NCI-H82 (cell line): ENCODE measurements around the gene GGACT.
"Not testable (repeated sequence)": the region's sequence is repeated elsewhere in the genome, so short reads cannot be mapped to it uniquely, and the experiment has no call there.

Experiments
- DNase-seq: peaks from one replicate; lab custom pipeline; 2025; lab: John Stamatoyannopoulos, UW

GGACT gene

GRCh38 chr13:100588331-100589177, at the start of gene GGACT:
Gene GGACT, minus strand, starts transcription at chr13:100588789. Its CDS starts 56,198 bp downstream, at chr13:100532591.
- peak; percentile 83 for DNase-seq

GRCh38 chr13:100637796-100638195, 49.2 kb upstream of the GGACT start:
- no peak for DNase-seq

- no peak for DNase-seq
Observed at GRCh38 chr13:100637380-100637779, 48.8 kb upstream of the GGACT start.

- DNase-seq: no peak
Observed at GRCh38 chr13:100636441-100636840, 47.9 kb upstream of the GGACT start.

GRCh38 chr13:100636004-100636403, 47.4 kb upstream of the GGACT start:
- DNase-seq: no peak

- DNase-seq: no peak
Observed at GRCh38 chr13:100634696-100635095, 46.1 kb upstream of the GGACT start.

GRCh38 chr13:100633461-100633860, 44.9 kb upstream of the GGACT start:
- no peak for DNase-seq

GRCh38 chr13:100630555-100630954, 42.0 kb upstream of the GGACT start:
- no peak for DNase-seq

- no peak for DNase-seq
Observed at GRCh38 chr13:100627120-100627519, 38.5 kb upstream of the GGACT start.

- no peak for DNase-seq
Observed at GRCh38 chr13:100625447-100625846, 36.9 kb upstream of the GGACT start.

GRCh38 chr13:100620792-100621191, 32.2 kb upstream of the GGACT start:
- DNase-seq: peak; percentile 81

GRCh38 chr13:100619940-100620339, 31.4 kb upstream of the GGACT start:
- no peak for DNase-seq

GRCh38 chr13:100618897-100619296, 30.3 kb upstream of the GGACT start:
- not testable (repeated sequence) for DNase-seq

- DNase-seq: no peak
Observed at GRCh38 chr13:100613031-100613430, 24.4 kb upstream of the GGACT start.

GRCh38 chr13:100611678-100612492, 23.3 kb upstream of the GGACT start:
- DNase-seq: no peak

- peak; percentile 84 for DNase-seq
Observed at GRCh38 chr13:100610391-100611347, 22.1 kb upstream of the GGACT start.

- DNase-seq: no peak
Observed at GRCh38 chr13:100608906-100609305, 20.3 kb upstream of the GGACT start.

- DNase-seq: no peak
Observed at GRCh38 chr13:100608489-100608888, 19.9 kb upstream of the GGACT start.

- DNase-seq: no peak
Observed at GRCh38 chr13:100604918-100605710, 16.5 kb upstream of the GGACT start.

GRCh38 chr13:100602493-100603111, 14.0 kb upstream of the GGACT start:
- no peak for DNase-seq

GRCh38 chr13:100601716-100602115, 13.1 kb upstream of the GGACT start:
- DNase-seq: no peak
